Keratinocyte (primary cell): Measurements from ENCODE around the gene DUSP28.

ENCODE experiments used
- CTCF ChIP-seq, 3 experiments: IDR thresholded peaks in 1 of 3; conservative IDR thresholded peaks in 1 of 3; optimal IDR thresholded peaks in 1 of 3; 2 replicates in 2 of 3; 3 replicates in 1 of 3; pipeline versions ENCODE3 to v1.5.1; 2011; ENCODE audit warnings: low read length in 3 of 3, mild to moderate bottlenecking in 3 of 3, moderate library complexity in 2 of 3, control low read depth in 1 of 3, inconsistent platforms in 1 of 3; ENCODE audit not compliant: insufficient read depth in 2 of 3; ENCODE audit errors: extremely low read depth in 1 of 3
- EZH2 ChIP-seq: IDR thresholded peaks from one replicate; pipeline ENCODE4 v1.6.1; 2012; ENCODE audit warnings: inconsistent platforms, mild to moderate bottlenecking, low read length, moderate library complexity

DNA sequence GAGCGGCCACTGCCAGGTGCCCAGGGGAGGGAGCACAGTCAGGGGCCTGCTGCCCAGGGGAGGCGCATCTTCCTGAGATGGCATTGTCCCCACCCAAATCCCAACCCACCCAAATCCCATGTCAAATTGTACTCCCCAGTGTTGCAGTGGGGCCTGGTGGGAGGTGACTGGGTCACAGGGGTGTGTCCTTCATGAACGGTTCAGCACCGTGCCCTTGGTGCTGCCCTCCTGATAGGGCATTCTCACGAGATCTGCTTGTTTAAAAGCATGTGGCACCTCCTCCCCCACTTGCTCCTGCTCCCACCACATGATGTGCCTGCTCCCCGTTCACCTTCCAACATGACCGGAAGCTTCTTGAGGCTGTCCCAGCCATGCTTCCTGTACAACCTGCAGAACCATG lies 30.0 kb upstream of the DUSP28 start:
- TF ChIP-seq CTCF (optimal IDR thresholded peaks at IDR 0.05 in 1 of 3, IDR thresholded peaks at IDR 0.05 in 1 of 3, conservative IDR thresholded peaks at IDR 0.05 in 1 of 3; ENCODE audit: extremely low read depth in 1 of 3, insufficient read depth in 2 of 3, low read length in 3 of 3) (no peak), EZH2 (no peak)
